ENCODE data around the gene E2F6. TPM values are rescaled to one million over a fixed set of nuclear protein-coding genes. Genes with fewer than 3 reads are reported as not detected.
A peak's percentile ranks its signal among the peaks of the same experiment; 100 is the strongest.

Gene E2F6
- total and polyA plus RNA-seq, 2 of the 13 experiments (the other 11 are each of a cell fraction or from before 2014, with no cell fraction given) = 27.3 to 36.0 TPM

GRCh38 chr2:11506611-11506969, 40.6 kb upstream of the E2F6 start (continued):
- no peak for TF ChIP-seq ZNF891 (CRISPR knock-in tag; IDR thresholded peaks at IDR 0.05)
- TF ChIP-seq JARID2 (CRISPR knock-in tag; IDR thresholded peaks at IDR 0.05; ENCODE audit: insufficient replicate concordance) = no peak
- no peak for TF ChIP-seq AKAP8 (CRISPR knock-in tag; IDR thresholded peaks at IDR 0.05)
- TF ChIP-seq ZNF879 (CRISPR knock-in tag; IDR thresholded peaks at IDR 0.05) = no peak
- TF ChIP-seq, protein P1, sequence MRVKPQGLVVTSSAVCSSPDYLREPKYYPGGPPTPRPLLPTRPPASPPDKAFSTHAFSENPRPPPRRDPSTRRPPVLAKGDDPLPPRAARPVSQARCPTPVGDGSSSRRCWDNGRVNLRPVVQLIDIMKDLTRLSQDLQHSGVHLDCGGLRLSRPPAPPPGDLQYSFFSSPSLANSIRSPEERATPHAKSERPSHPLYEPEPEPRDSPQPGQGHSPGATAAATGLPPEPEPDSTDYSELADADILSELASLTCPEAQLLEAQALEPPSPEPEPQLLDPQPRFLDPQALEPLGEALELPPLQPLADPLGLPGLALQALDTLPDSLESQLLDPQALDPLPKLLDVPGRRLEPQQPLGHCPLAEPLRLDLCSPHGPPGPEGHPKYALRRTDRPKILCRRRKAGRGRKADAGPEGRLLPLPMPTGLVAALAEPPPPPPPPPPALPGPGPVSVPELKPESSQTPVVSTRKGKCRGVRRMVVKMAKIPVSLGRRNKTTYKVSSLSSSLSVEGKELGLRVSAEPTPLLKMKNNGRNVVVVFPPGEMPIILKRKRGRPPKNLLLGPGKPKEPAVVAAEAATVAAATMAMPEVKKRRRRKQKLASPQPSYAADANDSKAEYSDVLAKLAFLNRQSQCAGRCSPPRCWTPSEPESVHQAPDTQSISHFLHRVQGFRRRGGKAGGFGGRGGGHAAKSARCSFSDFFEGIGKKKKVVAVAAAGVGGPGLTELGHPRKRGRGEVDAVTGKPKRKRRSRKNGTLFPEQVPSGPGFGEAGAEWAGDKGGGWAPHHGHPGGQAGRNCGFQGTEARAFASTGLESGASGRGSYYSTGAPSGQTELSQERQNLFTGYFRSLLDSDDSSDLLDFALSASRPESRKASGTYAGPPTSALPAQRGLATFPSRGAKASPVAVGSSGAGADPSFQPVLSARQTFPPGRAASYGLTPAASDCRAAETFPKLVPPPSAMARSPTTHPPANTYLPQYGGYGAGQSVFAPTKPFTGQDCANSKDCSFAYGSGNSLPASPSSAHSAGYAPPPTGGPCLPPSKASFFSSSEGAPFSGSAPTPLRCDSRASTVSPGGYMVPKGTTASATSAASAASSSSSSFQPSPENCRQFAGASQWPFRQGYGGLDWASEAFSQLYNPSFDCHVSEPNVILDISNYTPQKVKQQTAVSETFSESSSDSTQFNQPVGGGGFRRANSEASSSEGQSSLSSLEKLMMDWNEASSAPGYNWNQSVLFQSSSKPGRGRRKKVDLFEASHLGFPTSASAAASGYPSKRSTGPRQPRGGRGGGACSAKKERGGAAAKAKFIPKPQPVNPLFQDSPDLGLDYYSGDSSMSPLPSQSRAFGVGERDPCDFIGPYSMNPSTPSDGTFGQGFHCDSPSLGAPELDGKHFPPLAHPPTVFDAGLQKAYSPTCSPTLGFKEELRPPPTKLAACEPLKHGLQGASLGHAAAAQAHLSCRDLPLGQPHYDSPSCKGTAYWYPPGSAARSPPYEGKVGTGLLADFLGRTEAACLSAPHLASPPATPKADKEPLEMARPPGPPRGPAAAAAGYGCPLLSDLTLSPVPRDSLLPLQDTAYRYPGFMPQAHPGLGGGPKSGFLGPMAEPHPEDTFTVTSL (CRISPR knock-in tag; IDR thresholded peaks at IDR 0.05; ENCODE audit: borderline replicate concordance) = 0 out of 2 replicates have a peak, but pooled peaks have one; percentile 5
- TF ChIP-seq MTA3 (CRISPR knock-in tag; IDR thresholded peaks at IDR 0.05) = no peak
- no peak for TF ChIP-seq MNT (IDR thresholded peaks at IDR 0.05)
- TF ChIP-seq FOSL2 (CRISPR knock-in tag; IDR thresholded peaks at IDR 0.05) = peak; percentile 27; the same call in 1 of the 2 replicates
- no peak for TF ChIP-seq ZNF546 (CRISPR knock-in tag; conservative IDR thresholded peaks at IDR 0.05)
- TF ChIP-seq, protein P2, sequence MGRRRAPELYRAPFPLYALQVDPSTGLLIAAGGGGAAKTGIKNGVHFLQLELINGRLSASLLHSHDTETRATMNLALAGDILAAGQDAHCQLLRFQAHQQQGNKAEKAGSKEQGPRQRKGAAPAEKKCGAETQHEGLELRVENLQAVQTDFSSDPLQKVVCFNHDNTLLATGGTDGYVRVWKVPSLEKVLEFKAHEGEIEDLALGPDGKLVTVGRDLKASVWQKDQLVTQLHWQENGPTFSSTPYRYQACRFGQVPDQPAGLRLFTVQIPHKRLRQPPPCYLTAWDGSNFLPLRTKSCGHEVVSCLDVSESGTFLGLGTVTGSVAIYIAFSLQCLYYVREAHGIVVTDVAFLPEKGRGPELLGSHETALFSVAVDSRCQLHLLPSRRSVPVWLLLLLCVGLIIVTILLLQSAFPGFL (CRISPR knock-in tag; IDR thresholded peaks at IDR 0.05) = no peak
- no peak for TF ChIP-seq HHEX (CRISPR knock-in tag; IDR thresholded peaks at IDR 0.05)
- TF ChIP-seq, protein P3, sequence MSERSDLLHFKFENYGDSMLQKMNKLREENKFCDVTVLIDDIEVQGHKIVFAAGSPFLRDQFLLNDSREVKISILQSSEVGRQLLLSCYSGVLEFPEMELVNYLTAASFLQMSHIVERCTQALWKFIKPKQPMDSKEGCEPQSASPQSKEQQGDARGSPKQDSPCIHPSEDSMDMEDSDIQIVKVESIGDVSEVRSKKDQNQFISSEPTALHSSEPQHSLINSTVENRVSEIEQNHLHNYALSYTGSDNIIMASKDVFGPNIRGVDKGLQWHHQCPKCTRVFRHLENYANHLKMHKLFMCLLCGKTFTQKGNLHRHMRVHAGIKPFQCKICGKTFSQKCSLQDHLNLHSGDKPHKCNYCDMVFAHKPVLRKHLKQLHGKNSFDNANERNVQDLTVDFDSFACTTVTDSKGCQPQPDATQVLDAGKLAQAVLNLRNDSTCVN (CRISPR knock-in tag; IDR thresholded peaks at IDR 0.05; ENCODE audit: borderline replicate concordance) = peak; percentile 82
- no peak for TF ChIP-seq RAD51 (IDR thresholded peaks at IDR 0.05; ENCODE audit: borderline replicate concordance)
- TF ChIP-seq HOXD1 (CRISPR knock-in tag; IDR thresholded peaks at IDR 0.05) = 0 out of 2 replicates have a peak, but pooled peaks have one; percentile 16
- TF ChIP-seq MEIS2 (CRISPR knock-in tag; IDR thresholded peaks at IDR 0.05) = no peak; the same call in none of the 2 replicates
- no peak for TF ChIP-seq TMF1 (CRISPR knock-in tag; IDR thresholded peaks at IDR 0.05; ENCODE audit: low read depth)
- peak; percentile 26; the same call in 1 of the 2 replicates for TF ChIP-seq ATF7 (IDR thresholded peaks at IDR 0.05)
- 0 out of 2 replicates have a peak, but pooled peaks have one; percentile 11 for TF ChIP-seq ATF7 (CRISPR knock-in tag; IDR thresholded peaks at IDR 0.05)
- peak; percentile 68; the same call in 1 of the 2 replicates for TF ChIP-seq HOXA5 (CRISPR knock-in tag; IDR thresholded peaks at IDR 0.05)
- TF ChIP-seq ZNF383 (CRISPR knock-in tag; IDR thresholded peaks at IDR 0.05; ENCODE audit: borderline replicate concordance) = no peak
- no peak for TF ChIP-seq CAMTA2 (CRISPR knock-in tag; IDR thresholded peaks at IDR 0.05; ENCODE audit: borderline replicate concordance)
- no peak for TF ChIP-seq GLI4 (CRISPR knock-in tag; IDR thresholded peaks at IDR 0.05; ENCODE audit: borderline replicate concordance)
- no peak for TF ChIP-seq SYNCRIP (IDR thresholded peaks at IDR 0.05; ENCODE audit: insufficient read depth, low read depth, low read length)

Measured in HepG2 (cell line).